Caco-2 (cell line): ENCODE results near the gene DEPDC7. TPM values are rescaled to one million over a fixed set of nuclear protein-coding genes. Genes with fewer than 3 reads are reported as not detected.

Experiments
- BruUV-seq: library from RNA; stranded (reverse); fragments of 400-500 nt; replicated peaks from 2 replicates; lab custom pipeline; 2021; lab: Mats Ljungman, UMichigan
- CTCF ChIA-PET: fragments of 300-600 bp; sonication (Branson Sonifier 250); formaldehyde crosslinking; loops from one replicate; lab custom pipeline; 2022; ENCODE audit warnings: antibody characterized with exemption; lab: Charles Lee
- POLR2A ChIA-PET: fragments of 300-600 bp; sonication (Branson Sonifier 250); formaldehyde crosslinking; loops from one replicate; lab custom pipeline; 2022; ENCODE audit warnings: antibody characterized with exemption; lab: Charles Lee
- DNase-seq, 2 experiments: peaks; one replicate each; pipeline versions ENCODE4 v3.0.0 to v3.0.0-alpha.2; 2020 to 2022
- H3K27me3 ChIP-seq: replicated peaks from 2 replicates; pipeline ENCODE4 v1.6.0; 2011; ENCODE audit warnings: low read length; ENCODE audit not compliant: control insufficient read depth, insufficient read depth
- H3K36me3 ChIP-seq: 2 replicates; pipeline ENCODE4 v1.5.1; 2011; ENCODE audit warnings: low read length; ENCODE audit not compliant: control insufficient read depth, insufficient read depth
- H3K4me1 ChIP-seq: fragments of 250-450 bp; sonication (Bioruptor Pico); 2 replicates; pipeline ENCODE4 v1.5.1; 2020; ENCODE audit warnings: mild to moderate bottlenecking
- H3K4me3 ChIP-seq: 2 replicates; pipeline ENCODE4 v1.5.1; 2011; ENCODE audit warnings: low read depth, mild to moderate bottlenecking, control low read depth, low read length
- H3K9me3 ChIP-seq: fragments of 250-450 bp; sonication (Bioruptor Pico); 2 replicates; pipeline ENCODE4 v1.5.1; 2020; ENCODE audit warnings: mild to moderate bottlenecking, moderate library complexity
- H3K27ac Mint-ChIP-seq: one replicate; pipeline ENCODE4 v1.8.0; 2022; ENCODE audit warnings: mixed read lengths; ENCODE audit not compliant: unreplicated experiment
- H3K27me3 Mint-ChIP-seq: one replicate; pipeline ENCODE4 v1.8.0; 2022; ENCODE audit warnings: mixed read lengths; ENCODE audit not compliant: insufficient read depth, unreplicated experiment
- H3K36me3 Mint-ChIP-seq: one replicate; pipeline ENCODE4 v1.8.0; 2022; ENCODE audit warnings: mild to moderate bottlenecking, mixed read lengths; ENCODE audit not compliant: insufficient read depth, unreplicated experiment
- H3K4me1 Mint-ChIP-seq: one replicate; pipeline ENCODE4 v1.8.0; 2022; ENCODE audit warnings: low read depth, mixed read lengths; ENCODE audit not compliant: unreplicated experiment
- H3K4me3 Mint-ChIP-seq: one replicate; pipeline ENCODE4 v1.8.0; 2022; ENCODE audit warnings: mild to moderate bottlenecking, moderate library complexity, mixed read lengths; ENCODE audit not compliant: unreplicated experiment
- H3K9me3 Mint-ChIP-seq: one replicate; pipeline ENCODE4 v1.8.0; 2022; ENCODE audit warnings: mixed read lengths; ENCODE audit not compliant: unreplicated experiment
- intact Hi-C: fragments of 100-400 bp; cut with micrococcal nuclease; formaldehyde crosslinking; loops from one replicate; pipeline ENCODE4 v1.10.0; 2022; ENCODE audit not compliant: unreplicated experiment
- total RNA-seq: library from RNA; stranded (reverse); gene quantifications from 2 replicates; pipeline ENCODE4 v1.2.3, GENCODE V29; 2022
- TF ChIP-seq, protein P1 (sequence below), 2 experiments: fragments of 200-600 bp in 1 of 2; IDR thresholded peaks; 1 replicate in 1 of 2; 2 replicates in 1 of 2; pipeline versions ENCODE4 v1.5.1 to v1.8.0; 2011 to 2022; ENCODE audit warnings: antibody characterized with exemption in 1 of 2, control low read depth in 1 of 2, inconsistent platforms in 1 of 2, low read depth in 1 of 2, low read length in 1 of 2, mild to moderate bottlenecking in 1 of 2, moderate library complexity in 1 of 2; ENCODE audit not compliant: insufficient read depth in 1 of 2, severe bottlenecking in 1 of 2, unreplicated experiment in 1 of 2

Gene DEPDC7
- total RNA-seq, 1 experiment from 2014 or later, result 17.0 TPM

- Mint-ChIP-seq H3K27ac (no peak overlapping the region), H3K9me3 (no peaks in the 10 kb centered on the region), H3K4me1 (no peaks in the 10 kb centered on the region), H3K36me3 (peaks cover 49% of the 10 kb centered on the region), H3K4me3 (no peak overlapping the region), H3K27me3 (no peaks in the 10 kb centered on the region)
- intact Hi-C loops, result no loop called here
- ChIA-PET CTCF (interaction anchor here (1.2 kb wide), 1 partner anchor 93 kb away, joined by 3 read pairs; no protein-coding TSS in a partner anchor), POLR2A (no interaction called here)
- no peaks in the 10 kb centered on the region for H3K27me3 ChIP-seq
- BruUV-seq, result no TSS peak
- H3K4me1 ChIP-seq, result no peaks in the 10 kb centered on the region
- no peak overlapping the region for H3K4me3 ChIP-seq
- H3K36me3 ChIP-seq, result peaks cover 3% of the 10 kb centered on the region
- no peaks in the 10 kb centered on the region for H3K9me3 ChIP-seq
- TF ChIP-seq, protein P1, sequence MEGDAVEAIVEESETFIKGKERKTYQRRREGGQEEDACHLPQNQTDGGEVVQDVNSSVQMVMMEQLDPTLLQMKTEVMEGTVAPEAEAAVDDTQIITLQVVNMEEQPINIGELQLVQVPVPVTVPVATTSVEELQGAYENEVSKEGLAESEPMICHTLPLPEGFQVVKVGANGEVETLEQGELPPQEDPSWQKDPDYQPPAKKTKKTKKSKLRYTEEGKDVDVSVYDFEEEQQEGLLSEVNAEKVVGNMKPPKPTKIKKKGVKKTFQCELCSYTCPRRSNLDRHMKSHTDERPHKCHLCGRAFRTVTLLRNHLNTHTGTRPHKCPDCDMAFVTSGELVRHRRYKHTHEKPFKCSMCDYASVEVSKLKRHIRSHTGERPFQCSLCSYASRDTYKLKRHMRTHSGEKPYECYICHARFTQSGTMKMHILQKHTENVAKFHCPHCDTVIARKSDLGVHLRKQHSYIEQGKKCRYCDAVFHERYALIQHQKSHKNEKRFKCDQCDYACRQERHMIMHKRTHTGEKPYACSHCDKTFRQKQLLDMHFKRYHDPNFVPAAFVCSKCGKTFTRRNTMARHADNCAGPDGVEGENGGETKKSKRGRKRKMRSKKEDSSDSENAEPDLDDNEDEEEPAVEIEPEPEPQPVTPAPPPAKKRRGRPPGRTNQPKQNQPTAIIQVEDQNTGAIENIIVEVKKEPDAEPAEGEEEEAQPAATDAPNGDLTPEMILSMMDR (IDR thresholded peaks at IDR 0.05; ENCODE audit: insufficient read depth in 1 of 2, low read depth in 1 of 2, low read length in 1 of 2, severe bottlenecking in 1 of 2, unreplicated experiment in 1 of 2), result no peak
- DNase-seq, result no peak
Measured at GRCh38 chr11:32972781-32973180, 42.9 kb upstream of the DEPDC7 start.

DNA sequence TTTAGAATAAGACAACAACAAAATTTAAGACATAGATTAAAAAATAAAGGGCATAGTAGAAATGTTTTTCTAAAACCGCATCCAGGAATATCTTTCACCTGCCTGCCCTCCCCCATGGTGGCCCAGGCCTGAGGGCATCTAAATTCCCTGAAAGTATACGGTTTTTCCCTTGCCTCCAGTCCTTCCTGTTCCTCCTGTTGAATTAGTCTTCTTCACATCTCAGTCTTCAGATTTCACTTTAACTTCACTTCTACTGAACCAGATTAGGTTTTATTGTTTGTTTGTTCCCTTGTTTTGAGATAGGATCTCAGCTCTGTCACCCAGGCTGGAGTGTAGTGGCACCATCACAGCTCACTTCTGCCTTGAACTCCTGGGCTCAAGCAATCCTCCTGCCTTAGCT, 33.1 kb upstream of the DEPDC7 start:
- ChIA-PET POLR2A (no interaction called here), CTCF (interaction anchor here (2.8 kb wide), 1 partner anchor 83 kb away, joined by 15 read pairs; no protein-coding TSS in a partner anchor)
- Histone ChIP-seq H3K27me3 (no peaks in the 10 kb centered on the region), H3K4me1 (no peaks in the 10 kb centered on the region), H3K4me3 (no peak overlapping the region), H3K36me3 (no peaks in the 10 kb centered on the region), H3K9me3 (no peaks in the 10 kb centered on the region)
- peaks cover 6% of the 10 kb centered on the region for H3K4me1 Mint-ChIP-seq
- H3K27me3 Mint-ChIP-seq, result no peaks in the 10 kb centered on the region
- DNase-seq, result no peak
- H3K36me3 Mint-ChIP-seq, result peaks cover 11% of the 10 kb centered on the region
- BruUV-seq, result no TSS peak
- H3K27ac Mint-ChIP-seq, result peak overlapping the region; percentile 6
- TF ChIP-seq, protein P1 (IDR thresholded peaks at IDR 0.05; ENCODE audit: insufficient read depth in 1 of 2, low read depth in 1 of 2, low read length in 1 of 2, severe bottlenecking in 1 of 2, unreplicated experiment in 1 of 2), result no peak
- H3K9me3 Mint-ChIP-seq, result no peaks in the 10 kb centered on the region
- no peak overlapping the region for H3K4me3 Mint-ChIP-seq
- intact Hi-C loops, result loop anchor here (2.0 kb wide), 1 partner anchor 82 kb away; no protein-coding TSS in a partner anchor

DNA sequence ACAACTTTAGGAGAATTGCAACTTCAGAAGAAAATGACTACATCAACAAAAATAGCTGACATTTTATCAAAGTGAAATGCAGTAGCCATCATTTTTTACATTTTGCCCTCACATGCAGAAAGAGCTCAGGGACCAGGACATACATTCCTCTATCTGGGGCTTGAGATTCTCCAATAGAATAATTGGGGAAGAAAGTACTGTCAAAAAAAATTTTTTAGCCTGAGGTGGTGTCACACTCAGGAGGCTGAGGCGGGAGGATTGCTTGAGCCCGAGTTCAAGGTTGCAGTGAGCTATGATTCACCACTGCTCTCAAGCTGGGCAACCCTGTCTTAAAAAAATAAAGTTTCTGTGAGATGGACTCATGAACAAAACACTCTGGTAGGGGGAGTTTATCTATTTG, 32.2 kb upstream of the DEPDC7 start:
- TF ChIP-seq, protein P1 (IDR thresholded peaks at IDR 0.05; ENCODE audit: insufficient read depth in 1 of 2, low read depth in 1 of 2, low read length in 1 of 2, severe bottlenecking in 1 of 2, unreplicated experiment in 1 of 2), result no peak
- H3K27ac Mint-ChIP-seq, result no peak overlapping the region
- Histone ChIP-seq H3K4me3 (no peak overlapping the region), H3K9me3 (no peaks in the 10 kb centered on the region), H3K4me1 (0 out of 2 replicates have a peak, but pooled peaks cover 7% of the 10 kb centered on the region), H3K36me3 (no peaks in the 10 kb centered on the region), H3K27me3 (no peaks in the 10 kb centered on the region)
- H3K4me1 Mint-ChIP-seq, result peaks cover 12% of the 10 kb centered on the region
- ChIA-PET CTCF (interaction anchor here (0.6 to 2.8 kb wide), 2 partner anchors 82 to 178 kb away, joined by 6 to 15 read pairs; partner anchors contain the start of gene CSTF3), POLR2A (interaction anchor here (0.9 kb wide), 1 partner anchor 56 kb away, joined by 6 read pairs; the partner anchor contains the start of gene TCP11L1)
- no peak overlapping the region for H3K4me3 Mint-ChIP-seq
- no TSS peak for BruUV-seq
- no peaks in the 10 kb centered on the region for H3K27me3 Mint-ChIP-seq
- no peak for DNase-seq
- no peaks in the 10 kb centered on the region for H3K9me3 Mint-ChIP-seq
- intact Hi-C loops, result loop anchor here (2.0 kb wide), 1 partner anchor 81 kb away; no protein-coding TSS in a partner anchor
- peaks cover 11% of the 10 kb centered on the region for H3K36me3 Mint-ChIP-seq
